ENCODE results near the gene LCE3D. TPM values are rescaled to one million over a fixed set of nuclear protein-coding genes. Genes with fewer than 3 reads are reported as not detected.

LCE3D gene
- polyA plus RNA-seq, 1 donor from 2014 or later: not detected

GRCh38 chr1:152537496-152537895 is 42.8 kb downstream of the LCE3D start:
- Histone ChIP-seq H2AFZ (ENCODE audit: low read depth, low read length) (no peak overlapping the region), H3K27me3 (ENCODE audit: insufficient read depth, low read depth, low read length) (no peaks in the 10 kb centered on the region), H3K9me2 (ENCODE audit: insufficient read depth, low read length) (no peaks in the 10 kb centered on the region), H3K36me3 (ENCODE audit: insufficient read depth, low read length) (no peaks in the 10 kb centered on the region), H4K20me1 (ENCODE audit: insufficient read depth) (no peaks in the 10 kb centered on the region), H3K9me3 (ENCODE audit: low read length) (peaks cover 6% of the 10 kb centered on the region), H3K79me2 (replicated peaks; ENCODE audit: insufficient read depth, low read length) (no peaks in the 10 kb centered on the region), H3K4me3 (ENCODE audit: low read length) (no peak overlapping the region), H3F3A (ENCODE audit: insufficient read depth, low read length, poor library complexity, severe bottlenecking) (no peaks in the 10 kb centered on the region), H3K9ac (ENCODE audit: low read length) (no peak overlapping the region), H3K27ac (ENCODE audit: low read length) (no peak overlapping the region), H3K4me2 (ENCODE audit: low read length) (no peak overlapping the region)
- no peak for TF ChIP-seq TAF1 (IDR thresholded peaks at IDR 0.05; ENCODE audit: low read depth)
- no peak for TF ChIP-seq EP300 (conservative IDR thresholded peaks at IDR 0.05; ENCODE audit: poor library complexity, severe bottlenecking)
- TF ChIP-seq REST (IDR thresholded peaks at IDR 0.05; ENCODE audit: borderline replicate concordance): no peak
- no peak for TF ChIP-seq RAD21 (conservative IDR thresholded peaks at IDR 0.05)
- TF ChIP-seq POLR2AphosphoS5 (IDR thresholded peaks at IDR 0.05): no peak
- no peak for TF ChIP-seq MXI1 (conservative IDR thresholded peaks at IDR 0.05; ENCODE audit: poor library complexity, severe bottlenecking)
- TF ChIP-seq SMC3 (conservative IDR thresholded peaks at IDR 0.05; ENCODE audit: poor library complexity): no peak
- no peak for TF ChIP-seq EZH2 (IDR thresholded peaks at IDR 0.05; ENCODE audit: borderline replicate concordance, insufficient read depth, low read length, poor library complexity, severe bottlenecking)
- no peak for TF ChIP-seq CTCF (IDR thresholded peaks at IDR 0.05; ENCODE audit: poor library complexity, severe bottlenecking)

GRCh38 chr1:152535774-152536173 is 44.5 kb downstream of the LCE3D start:
- Histone ChIP-seq H3K9me3 (ENCODE audit: low read length) (peaks cover 6% of the 10 kb centered on the region), H4K20me1 (ENCODE audit: insufficient read depth) (no peaks in the 10 kb centered on the region), H3K9ac (ENCODE audit: low read length) (no peak overlapping the region), H3K9me2 (ENCODE audit: insufficient read depth, low read length) (no peaks in the 10 kb centered on the region), H3K4me3 (ENCODE audit: low read length) (no peak overlapping the region), H2AFZ (ENCODE audit: low read depth, low read length) (no peak overlapping the region), H3K36me3 (ENCODE audit: insufficient read depth, low read length) (no peaks in the 10 kb centered on the region), H3K27me3 (ENCODE audit: insufficient read depth, low read depth, low read length) (no peaks in the 10 kb centered on the region), H3K79me2 (replicated peaks; ENCODE audit: insufficient read depth, low read length) (no peaks in the 10 kb centered on the region), H3K27ac (ENCODE audit: low read length) (no peak overlapping the region), H3F3A (ENCODE audit: insufficient read depth, low read length, poor library complexity, severe bottlenecking) (no peaks in the 10 kb centered on the region), H3K4me2 (ENCODE audit: low read length) (no peak overlapping the region)
- TF ChIP-seq TAF1 (IDR thresholded peaks at IDR 0.05; ENCODE audit: low read depth) (no peak), SMC3 (conservative IDR thresholded peaks at IDR 0.05; ENCODE audit: poor library complexity) (no peak), EZH2 (IDR thresholded peaks at IDR 0.05; ENCODE audit: borderline replicate concordance, insufficient read depth, low read length, poor library complexity, severe bottlenecking) (no peak), POLR2AphosphoS5 (IDR thresholded peaks at IDR 0.05) (no peak), MXI1 (conservative IDR thresholded peaks at IDR 0.05; ENCODE audit: poor library complexity, severe bottlenecking) (no peak), EP300 (conservative IDR thresholded peaks at IDR 0.05; ENCODE audit: poor library complexity, severe bottlenecking) (no peak), RAD21 (conservative IDR thresholded peaks at IDR 0.05) (no peak), CTCF (IDR thresholded peaks at IDR 0.05; ENCODE audit: poor library complexity, severe bottlenecking) (no peak), REST (IDR thresholded peaks at IDR 0.05; ENCODE audit: borderline replicate concordance) (no peak)
